ENCODE data around the gene KRTAP5-8. TPM values are rescaled to one million over a fixed set of nuclear protein-coding genes. Genes with fewer than 3 reads are reported as not detected.
"Not testable (repeated sequence)": the region's sequence is repeated elsewhere in the genome, so short reads cannot be mapped to it uniquely, and the experiment has no call there.

Gene KRTAP5-8, protein sequence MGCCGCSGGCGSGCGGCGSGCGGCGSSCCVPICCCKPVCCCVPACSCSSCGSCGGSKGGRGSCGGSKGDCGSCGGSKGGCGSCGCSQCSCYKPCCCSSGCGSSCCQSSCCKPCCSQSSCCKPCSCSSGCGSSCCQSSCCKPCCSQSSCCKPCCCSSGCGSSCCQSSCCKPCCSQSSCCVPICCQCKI
- not detected in 2 replicates for total RNA-seq (2014; rRNA removed; shearing (Covaris generic))
- polyA plus RNA-seq (2015; cell fraction: cytosol; rRNA removed) = not detected in 2 replicates
- not detected in 2 replicates for polyA plus RNA-seq (2015; cell fraction: nucleus; rRNA removed)

DNA sequence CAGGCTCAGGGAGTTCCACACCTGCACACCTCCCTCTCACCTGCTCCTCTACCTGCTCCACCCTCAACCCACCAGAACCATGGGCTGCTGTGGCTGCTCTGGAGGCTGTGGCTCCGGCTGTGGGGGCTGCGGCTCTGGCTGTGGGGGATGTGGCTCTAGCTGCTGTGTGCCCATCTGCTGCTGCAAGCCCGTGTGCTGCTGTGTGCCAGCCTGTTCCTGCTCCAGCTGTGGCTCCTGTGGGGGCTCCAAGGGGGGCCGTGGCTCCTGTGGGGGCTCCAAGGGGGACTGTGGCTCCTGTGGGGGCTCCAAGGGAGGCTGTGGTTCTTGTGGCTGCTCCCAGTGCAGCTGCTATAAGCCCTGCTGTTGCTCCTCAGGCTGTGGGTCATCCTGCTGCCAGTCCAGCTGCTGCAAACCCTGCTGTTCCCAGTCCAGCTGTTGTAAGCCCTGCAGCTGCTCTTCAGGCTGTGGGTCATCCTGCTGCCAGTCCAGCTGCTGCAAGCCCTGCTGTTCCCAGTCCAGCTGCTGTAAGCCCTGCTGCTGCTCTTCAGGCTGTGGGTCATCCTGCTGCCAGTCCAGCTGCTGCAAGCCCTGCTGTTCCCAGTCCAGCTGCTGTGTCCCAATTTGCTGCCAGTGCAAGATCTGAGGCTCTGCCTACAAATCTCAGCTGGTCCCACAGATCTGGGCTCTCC is at the start of gene KRTAP5-8:
Gene KRTAP5-8 (plus strand): TSS at position 49 of the 689 bp plus-strand sequence. CDS start 31 bp downstream, at position 80.
- DNase-seq (ENCODE audit: low read depth) = not testable (repeated sequence)

DNA sequence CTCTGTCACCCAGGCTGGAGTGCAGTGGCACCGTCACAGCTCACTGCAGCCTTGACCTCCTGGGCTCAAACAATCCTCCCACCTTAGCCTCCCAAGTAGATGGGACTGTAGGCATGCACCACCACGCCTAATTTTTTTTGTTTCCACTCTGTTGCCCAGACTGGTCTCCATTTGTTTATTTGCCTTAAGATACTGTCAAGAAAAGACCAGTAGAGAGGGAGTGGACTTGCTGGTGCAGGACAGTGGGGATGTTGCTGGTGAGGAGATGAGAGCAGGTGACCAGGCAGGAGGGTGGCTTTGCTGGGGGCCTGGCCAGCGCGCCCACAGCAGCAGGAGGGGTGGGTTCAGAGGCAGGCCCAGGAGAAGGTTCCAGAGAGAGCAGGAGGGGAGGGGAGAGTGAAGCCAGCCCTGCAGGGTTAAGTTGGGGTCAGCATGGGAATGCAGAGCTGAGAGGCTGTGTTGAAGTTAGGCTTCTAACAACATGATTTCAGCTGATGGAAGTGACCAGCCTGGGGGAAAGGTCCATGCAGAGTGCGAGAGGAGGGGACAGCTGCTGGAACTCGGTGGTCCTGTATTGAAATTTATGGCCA is 49.0 kb upstream of the KRTAP5-8 start:
- no peak for DNase-seq (ENCODE audit: low read depth)

DNA sequence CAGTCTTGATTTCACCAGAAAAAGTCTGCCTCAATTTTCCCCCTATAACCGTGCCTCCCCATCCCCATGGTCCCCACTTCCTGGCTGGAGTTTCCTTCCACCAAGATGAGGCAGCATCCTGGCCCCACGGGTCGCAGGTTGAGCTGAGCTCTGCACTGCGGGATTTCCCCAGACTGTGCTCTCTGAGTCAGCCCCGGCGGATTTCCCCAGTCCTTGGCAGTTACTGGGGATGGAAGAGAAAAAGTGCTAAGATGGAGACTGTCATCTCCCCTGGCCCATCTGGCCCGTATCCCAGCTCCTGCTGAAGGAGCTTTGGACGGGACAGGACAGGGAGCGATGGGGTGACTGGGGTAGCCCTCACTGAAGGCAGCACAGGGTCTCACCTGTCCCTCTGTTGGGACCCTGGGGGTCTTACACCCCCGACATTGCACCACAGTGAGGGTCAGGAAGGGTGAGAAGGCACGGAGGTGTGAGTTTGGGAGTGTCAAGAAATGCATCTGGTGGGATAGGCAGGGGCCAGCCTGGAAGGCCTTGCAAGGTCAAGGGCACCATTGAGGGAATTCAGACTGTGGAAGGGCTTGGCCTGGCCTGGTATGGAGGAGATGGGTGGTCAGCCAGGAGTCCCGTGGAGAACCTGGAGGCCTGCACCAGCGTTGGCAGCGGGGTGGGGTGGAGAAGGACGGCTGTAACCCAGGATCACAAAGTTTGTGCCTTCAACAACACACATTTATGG is 48.3 kb upstream of the KRTAP5-8 start:
- DNase-seq (ENCODE audit: low read depth) = peak; percentile 54

DNA sequence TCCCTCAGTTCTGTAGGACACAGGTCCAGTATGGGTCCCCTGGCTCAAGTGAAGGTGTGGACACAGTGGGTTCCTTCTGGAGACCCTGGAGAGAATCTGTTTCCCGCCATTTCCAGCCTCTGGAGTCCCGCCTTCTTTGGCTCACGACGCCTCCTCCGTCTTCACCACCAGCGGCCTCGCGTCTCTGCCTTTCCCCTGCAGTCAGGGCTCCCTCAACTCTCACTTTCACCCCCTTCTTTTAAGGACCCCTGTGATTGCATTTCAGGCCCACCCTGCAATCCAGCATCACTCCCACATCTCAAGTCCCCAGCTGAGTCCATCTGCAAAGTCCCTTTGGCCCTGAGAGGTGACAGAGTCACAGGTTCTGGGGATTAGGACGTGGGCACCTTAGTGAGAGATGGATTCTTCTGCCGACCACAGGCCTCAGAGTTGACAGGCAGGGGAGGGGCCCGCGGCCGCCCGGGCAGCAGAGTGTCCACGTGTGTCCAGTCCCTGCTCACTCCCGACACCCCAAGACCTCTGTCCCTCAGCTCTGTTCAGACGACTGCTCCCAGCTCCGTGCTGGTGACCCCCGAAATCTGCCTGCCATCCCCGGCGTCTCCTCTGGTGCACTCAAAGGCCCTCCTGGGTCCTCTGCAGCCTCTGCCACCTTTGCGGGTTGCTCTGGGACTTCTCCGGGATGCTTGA is 47.6 kb upstream of the KRTAP5-8 start:
- no peak for DNase-seq (ENCODE audit: low read depth)

DNA sequence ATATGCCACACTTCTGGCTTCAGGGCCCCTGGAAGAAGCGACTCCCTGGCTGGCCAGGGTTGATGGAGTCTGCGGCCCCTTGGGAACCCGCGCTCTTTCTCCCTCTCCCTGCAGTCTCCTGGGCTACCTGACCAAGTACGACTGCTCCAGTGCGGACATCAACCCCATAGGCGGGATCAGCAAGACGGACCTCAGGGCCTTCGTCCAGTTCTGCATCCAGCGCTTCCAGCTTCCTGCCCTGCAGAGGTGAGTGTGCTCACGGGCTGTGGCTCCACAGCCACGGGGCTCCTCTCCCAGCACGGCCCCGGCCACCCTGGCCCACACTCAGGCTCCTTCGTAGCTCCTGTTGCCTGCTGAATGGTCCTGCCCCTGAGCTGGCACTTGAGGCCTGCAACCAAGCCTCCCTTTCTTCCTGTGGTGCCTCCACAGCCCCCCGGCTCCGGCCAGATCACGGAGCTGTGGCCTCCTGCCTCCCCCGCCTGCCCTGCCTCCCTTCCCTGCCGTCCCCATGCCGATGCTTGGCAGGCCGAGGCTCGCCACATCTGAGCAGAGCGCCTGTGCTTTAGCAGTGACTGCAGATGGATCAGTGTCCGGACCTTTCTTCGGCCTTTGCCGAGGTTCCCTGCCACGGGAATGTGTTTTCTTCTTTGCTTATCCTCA is 47.0 kb upstream of the KRTAP5-8 start:
- no peak for DNase-seq (ENCODE audit: low read depth)

DNA sequence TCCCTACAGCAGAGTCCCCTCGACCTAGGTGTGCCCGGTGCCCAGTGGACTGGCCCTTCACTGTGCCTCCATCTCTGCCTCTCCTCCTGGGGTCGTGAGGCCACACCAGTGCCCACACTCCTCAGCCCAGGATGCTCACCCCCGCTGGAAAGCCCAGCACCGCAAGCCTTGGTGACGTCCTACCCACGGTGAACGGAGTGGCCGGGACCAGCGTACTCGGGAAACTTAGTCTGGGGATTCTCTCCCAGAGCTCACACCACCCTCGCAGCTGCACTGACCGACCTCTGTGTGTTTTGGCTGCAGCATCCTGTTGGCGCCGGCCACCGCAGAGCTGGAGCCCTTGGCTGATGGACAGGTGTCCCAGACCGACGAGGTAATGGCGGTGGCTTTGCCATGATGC is 46.3 kb upstream of the KRTAP5-8 start:
- DNase-seq (ENCODE audit: low read depth) = no peak

DNA sequence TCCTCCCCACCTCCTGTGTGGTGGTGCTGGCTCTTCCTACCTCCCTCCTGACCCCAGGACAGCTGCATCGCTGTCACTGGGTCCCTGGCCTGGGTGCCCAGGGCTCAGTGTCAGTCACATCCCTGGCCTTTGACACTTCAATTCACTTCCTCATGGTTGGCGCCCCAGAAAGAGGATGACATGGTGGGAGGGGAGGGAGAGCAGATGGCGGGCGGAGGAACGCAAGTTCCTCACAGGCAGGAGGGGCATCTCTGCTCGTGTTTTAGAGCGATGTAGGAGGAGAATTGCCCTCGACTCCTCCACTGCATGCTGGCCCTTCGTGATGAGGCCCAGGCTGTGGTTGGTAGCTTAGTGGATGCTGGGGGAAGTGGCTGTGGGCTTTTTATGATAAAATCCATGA is 45.9 kb upstream of the KRTAP5-8 start:
- DNase-seq (ENCODE audit: low read depth) = no peak

DNA sequence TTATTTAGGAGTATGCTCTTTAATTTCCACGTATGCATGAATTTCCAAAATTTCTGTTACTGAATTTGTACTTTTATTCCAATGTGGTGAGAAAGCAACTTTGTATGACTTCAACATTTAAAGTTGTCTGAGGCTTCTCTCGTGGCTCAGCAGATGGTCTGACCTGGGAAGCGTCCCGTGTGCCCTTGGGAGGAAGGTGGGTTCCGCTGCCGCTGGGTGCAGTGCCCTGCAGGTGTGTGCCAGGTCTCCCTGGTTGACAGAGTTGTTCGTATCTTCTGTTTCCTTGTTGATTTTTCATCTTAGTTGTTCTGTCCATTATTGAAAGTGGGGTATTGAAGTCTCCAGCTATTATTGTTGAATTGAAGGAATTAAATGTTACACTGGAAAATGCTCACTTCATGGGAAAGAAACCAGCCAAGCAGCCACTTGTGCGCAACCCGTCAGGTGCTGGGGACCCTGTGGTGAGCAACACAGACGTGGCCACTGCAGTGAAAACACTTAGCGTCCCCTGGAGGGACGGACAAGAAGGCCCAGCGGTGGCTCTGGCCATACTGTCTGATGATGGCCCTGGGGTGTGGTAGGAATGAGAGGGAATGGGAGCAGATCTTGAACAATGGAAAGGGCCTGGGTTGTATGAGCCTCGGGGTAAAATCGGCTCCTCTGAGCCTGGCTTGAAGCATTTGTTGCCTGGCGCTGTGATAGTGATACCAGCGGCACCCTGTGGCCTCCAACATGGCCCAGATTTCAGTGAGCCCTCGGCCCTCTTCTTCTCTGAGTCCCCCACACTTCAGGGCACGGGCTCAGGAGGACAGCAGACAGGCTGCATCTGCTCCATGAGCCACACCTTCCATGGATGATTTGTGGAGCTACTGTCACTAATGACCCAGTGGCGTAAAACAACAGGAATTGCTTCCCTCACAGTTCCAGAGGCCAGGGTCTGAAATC is 42.3 kb upstream of the KRTAP5-8 start:
- DNase-seq (ENCODE audit: low read depth) = no peak

DNA sequence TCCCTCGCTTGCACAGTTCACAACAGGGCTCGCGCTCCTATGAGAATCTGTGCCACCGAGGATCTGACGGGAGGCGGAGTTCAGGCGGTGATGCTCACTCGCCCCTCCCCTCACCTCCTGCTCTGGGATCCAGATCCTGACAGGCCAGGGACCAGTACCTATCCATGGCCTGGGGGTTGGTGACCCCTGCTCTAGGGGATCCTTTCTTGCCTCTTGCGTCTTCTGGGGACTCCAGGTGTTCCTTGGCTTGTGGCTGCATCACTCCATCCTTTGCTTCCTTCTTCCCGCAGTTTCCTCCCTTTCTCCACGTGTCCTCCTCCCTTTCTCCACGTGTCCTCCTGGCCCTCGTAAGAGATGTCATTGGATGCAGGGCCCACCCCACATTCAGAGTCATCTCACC is 41.4 kb upstream of the KRTAP5-8 start:
- DNase-seq (ENCODE audit: low read depth) = no peak

DNA sequence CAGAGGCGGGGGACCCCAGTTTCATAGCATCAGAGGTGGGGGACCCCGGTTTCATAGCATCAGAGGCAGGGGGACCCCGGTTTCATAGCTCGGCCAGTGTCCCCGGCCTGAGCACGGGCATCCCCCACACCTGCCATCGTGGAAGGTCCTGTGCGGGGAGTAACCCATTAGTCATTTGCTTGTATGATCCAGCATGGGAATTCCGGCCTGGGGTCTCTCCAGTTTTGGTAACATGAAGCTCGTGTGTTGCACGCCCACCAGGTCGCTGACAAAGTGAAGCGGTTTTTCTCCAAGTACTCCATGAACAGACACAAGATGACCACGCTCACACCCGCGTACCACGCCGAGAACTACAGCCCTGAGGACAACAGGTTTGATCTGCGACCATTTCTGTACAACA is 39.7 kb upstream of the KRTAP5-8 start:
- DNase-seq (ENCODE audit: low read depth) = no peak

DNA sequence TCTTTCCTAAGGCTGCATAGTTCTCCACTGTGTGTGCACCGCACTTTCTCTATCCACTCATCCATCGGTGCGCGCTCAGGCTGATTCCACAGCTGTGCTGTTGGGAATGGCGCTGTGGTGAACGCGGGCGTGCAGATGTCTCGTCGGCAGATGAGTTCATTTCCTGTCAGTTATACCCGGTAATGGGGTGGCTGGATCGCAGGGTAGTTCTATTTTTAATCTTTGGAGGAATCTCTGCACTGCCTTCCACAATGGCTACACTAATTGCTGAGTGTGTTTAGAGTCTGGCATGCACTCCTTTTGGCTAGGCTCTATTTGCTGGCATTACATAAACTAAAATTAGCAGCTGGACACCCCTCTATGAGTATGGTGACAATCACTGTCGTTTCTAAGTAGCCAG is 38.7 kb upstream of the KRTAP5-8 start:
- DNase-seq (ENCODE audit: low read depth) = peak; percentile 15

DNA sequence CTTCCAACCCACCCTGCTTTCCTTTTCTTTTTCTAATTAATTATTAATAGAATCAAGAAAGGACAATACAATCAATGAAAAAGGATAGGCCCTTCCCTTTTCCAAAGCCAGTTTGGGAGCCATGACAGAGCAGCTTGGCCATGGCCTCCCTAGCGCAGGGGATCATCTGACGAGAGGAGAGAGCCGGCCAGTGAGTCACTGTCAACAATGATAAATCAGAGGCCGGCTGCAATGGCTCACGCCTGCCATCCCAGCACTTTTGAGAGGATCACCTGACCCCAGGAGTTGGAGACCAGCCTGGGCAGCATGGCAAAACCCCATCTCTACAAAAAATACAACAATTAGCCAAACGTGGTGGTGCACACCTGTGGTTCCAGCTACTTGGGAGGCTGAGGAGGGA is 38.3 kb upstream of the KRTAP5-8 start:
- DNase-seq (ENCODE audit: low read depth) = peak; percentile 19

DNA sequence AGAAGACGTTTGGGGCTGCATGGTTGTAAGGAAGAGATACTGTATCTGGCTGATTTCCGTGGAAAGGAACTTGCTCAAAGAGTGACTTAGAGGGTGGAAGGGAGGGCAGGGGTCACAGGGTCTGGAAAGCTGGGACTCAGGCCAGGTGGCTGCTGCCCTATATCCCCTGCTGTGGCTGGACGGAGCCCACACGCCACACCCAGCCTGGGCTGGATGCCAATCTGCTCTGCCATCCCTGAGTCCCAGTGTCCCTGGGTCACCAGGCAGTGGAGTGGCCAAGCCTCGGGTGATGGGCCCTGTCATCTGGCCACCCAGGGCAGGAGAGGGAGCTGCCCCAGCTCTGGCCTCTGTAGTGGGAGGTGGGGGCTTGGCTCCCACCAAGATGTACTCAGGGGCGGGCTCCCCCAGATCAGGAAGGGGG is 37.2 kb upstream of the KRTAP5-8 start:
- no peak for DNase-seq (ENCODE audit: low read depth)

DNA sequence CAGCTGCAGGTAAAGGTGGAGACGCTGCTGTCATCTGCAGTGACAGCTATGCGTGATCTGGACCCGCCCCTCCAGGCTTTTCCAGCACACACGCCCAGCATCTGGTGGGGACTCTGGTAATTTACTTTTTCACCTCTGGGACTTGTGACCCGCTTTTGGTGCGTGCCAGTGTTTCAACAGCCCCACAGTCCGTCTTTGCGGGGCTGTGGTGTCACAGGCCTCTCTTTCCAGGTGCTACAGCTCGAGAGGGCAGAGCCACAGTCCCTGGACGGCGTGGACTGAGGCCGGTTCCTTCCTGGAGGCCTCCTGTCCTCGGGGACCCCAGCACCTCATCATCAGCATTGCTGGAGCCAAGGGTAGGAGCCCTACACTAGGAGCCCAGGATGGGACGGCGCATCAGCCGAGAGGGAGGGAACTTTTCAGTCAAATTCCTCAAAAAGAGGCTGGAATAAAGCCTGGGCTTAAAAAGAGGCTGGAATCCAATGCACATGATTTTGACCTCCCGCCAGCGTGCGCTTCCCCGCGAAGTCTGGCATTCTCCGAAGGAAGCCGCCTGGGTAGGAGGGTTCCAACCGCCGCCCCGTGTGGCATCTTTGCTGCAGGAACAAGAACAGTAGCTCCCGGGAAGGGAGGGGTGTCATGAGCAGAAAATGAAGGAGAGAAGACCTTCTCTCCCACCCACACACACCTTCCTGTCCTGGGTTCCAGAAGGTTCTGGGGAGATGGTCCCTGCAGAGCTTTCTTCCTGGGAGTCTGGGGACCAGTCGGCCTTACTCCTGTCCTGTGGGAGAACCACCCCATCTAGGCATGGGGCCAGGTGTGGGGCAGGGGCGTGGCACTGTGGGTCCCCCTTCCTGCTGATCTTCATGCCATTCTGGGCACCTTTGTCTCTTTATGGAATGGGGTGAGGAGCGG is 36.5 kb upstream of the KRTAP5-8 start:
- no peak for DNase-seq (ENCODE audit: low read depth)

DNA sequence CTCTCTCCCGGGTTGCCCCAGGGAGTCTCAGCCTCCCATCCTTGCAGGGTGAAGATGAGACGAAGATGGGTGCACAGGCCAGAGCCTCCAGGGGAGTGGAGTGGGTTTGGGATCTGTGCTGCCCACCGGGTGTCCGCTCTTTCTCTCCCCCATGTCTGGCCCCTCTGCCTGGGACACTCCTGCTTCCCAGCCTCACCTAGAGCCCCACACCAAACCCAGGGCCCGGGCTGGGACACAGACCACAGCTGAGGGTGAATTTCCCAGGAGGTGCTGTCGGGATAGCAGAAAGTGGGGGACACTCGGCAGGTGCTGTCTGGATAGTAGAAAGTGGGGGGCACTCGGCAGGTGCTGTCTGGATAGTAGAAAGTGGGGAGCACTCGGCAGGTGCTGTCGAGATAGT is 35.8 kb upstream of the KRTAP5-8 start:
- no peak for DNase-seq (ENCODE audit: low read depth)

DNA sequence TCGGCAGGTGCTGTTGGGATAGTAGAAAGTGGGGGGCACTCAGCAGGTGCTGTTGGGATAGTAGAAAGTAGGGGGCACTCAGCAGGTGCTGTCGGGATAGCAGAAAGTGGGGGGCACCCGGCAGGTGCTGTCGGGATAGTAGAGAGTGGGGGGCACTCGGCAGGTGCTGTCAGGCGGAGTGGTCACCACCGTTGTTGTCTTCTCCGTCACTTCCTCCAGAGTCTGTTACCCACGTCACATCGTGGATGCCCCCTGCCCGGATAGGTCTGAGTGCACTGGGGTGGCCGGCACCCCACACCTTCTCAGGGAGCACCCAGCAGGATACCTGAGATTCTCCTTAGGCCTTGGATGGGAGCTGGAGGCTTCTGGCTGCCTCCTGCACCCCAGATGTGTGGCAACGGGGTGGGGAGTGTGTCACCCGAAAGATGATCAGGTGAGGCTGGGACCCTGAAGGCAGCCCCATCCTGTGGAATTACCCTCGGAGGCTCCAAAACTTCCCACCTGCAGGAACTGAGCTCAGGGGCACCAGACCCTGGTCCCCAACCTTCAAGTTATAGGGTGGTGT is 34.9 kb upstream of the KRTAP5-8 start:
- no peak for DNase-seq (ENCODE audit: low read depth)

DNA sequence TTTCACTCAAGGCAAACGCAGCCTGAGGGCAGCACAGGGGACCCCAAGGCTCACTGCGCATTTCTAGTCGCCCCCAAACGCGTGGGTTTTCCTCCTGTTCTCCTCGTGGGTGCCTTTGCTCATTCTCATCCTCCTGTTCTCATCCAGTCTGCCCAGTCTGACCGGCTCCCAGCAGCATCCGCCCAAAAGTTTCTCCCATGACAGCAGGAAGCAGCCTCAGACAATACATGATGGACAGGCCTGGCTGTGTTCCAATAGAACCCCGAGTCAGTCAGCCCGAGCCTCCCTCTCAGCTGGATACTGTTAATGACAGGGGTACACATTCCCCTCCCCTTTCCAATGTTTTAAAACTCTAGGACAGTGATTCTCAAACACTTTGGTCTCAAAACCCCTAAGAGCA is 33.3 kb upstream of the KRTAP5-8 start:
- DNase-seq (ENCODE audit: low read depth) = no peak

DNA sequence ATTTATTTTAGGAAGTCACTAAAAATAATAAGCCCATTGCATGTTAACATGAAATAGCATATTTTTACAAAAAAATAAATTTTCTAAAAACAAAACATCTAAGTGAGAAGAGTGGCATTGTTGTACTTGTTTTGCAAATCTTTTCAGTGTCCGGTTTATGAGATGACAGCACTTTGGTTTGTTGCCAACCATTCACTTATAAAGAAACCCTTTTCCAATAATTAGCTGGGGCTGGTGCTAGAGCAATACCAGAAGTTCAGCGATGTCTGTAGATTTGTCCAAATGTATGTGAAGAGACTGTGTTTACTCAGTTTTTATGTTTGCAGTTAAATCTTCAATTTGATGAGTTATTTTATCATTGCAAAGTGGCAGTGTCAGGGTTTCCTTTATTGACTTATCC is 32.8 kb upstream of the KRTAP5-8 start:
- no peak for DNase-seq (ENCODE audit: low read depth)
